Mesodermal cell (in vitro differentiated cells): Measurements from ENCODE around the gene LASP1NB.

ENCODE experiments used
- H3K27ac ChIP-seq: 2 replicates; pipeline ENCODE4 v1.7.0; 2013; ENCODE audit warnings: mild to moderate bottlenecking, low read depth, low read length, moderate library complexity; ENCODE audit not compliant: severe bottlenecking
- H3K36me3 ChIP-seq: 2 replicates; pipeline ENCODE4 v1.7.1; 2013; ENCODE audit warnings: mild to moderate bottlenecking, low read length, moderate library complexity; ENCODE audit not compliant: control insufficient read depth, insufficient read depth
- H3K4me1 ChIP-seq: one replicate; pipeline ENCODE4 v1.7.1; 2013; ENCODE audit warnings: mild to moderate bottlenecking, low read length; ENCODE audit not compliant: insufficient read depth, control insufficient read depth, poor library complexity, severe bottlenecking
- H3K4me3 ChIP-seq: 2 replicates; pipeline ENCODE4 v1.7.0; 2013; ENCODE audit warnings: low read length, control low read depth, mild to moderate bottlenecking; ENCODE audit not compliant: insufficient read depth, poor library complexity, severe bottlenecking; ENCODE audit errors: extremely low read depth
- H3K9me3 ChIP-seq: 2 replicates; pipeline ENCODE4 v1.7.1; 2013; ENCODE audit warnings: mild to moderate bottlenecking, low read length, moderate library complexity; ENCODE audit not compliant: control insufficient read depth
- WGBS, 2 experiments: methylation state at CpG; one replicate each; pipeline ENCODE4 v1.1.5; 2013; ENCODE audit warnings: missing lambda C conversion rate in 2 of 2; ENCODE audit not compliant: insufficient coverage in 2 of 2; 5-methylcytosine and 5-hydroxymethylcytosine counted together

Gene LASP1NB

DNA sequence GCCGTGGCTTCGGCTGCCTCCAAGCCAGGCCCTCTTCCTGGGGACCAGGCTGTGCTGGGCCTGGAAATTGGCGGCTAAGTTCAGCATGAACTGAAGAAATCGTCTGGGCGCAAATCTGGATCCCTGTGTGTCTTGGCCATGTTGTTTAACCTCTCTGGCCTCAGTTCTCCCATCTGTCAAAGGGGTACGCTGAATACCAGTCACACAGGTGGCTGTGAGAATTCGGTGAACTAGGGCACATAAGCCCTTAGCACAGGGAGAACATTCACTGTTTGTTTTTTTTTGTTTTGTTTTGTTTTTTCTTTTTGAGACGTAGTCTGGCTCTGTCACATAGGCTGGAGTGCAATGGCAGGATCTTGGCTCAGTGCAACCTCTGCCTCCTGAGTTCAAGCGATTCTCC, 36.6 kb upstream of the LASP1NB start:
- Histone ChIP-seq H3K4me3 (no peak overlapping the region), H3K27ac (no peak overlapping the region), H3K36me3 (peaks cover 77% of the 10 kb centered on the region), H3K9me3 (no peaks in the 10 kb centered on the region), H3K4me1 (peaks cover 43% of the 10 kb centered on the region)
- 96 to 99% methylated on average over 7 to 9 of the region's 9 CpGs for WGBS, 2 experiments

- Histone ChIP-seq H3K27ac (no peak overlapping the region), H3K4me3 (no peak overlapping the region), H3K9me3 (no peaks in the 10 kb centered on the region), H3K36me3 (peaks cover 82% of the 10 kb centered on the region), H3K4me1 (peaks cover 35% of the 10 kb centered on the region)
- WGBS, 2 experiments = 92 to 93% methylated on average over 9 to 10 of the region's 12 CpGs
Observed at GRCh38 chr17:38889745-38890409, 35.5 kb upstream of the LASP1NB start.

DNA sequence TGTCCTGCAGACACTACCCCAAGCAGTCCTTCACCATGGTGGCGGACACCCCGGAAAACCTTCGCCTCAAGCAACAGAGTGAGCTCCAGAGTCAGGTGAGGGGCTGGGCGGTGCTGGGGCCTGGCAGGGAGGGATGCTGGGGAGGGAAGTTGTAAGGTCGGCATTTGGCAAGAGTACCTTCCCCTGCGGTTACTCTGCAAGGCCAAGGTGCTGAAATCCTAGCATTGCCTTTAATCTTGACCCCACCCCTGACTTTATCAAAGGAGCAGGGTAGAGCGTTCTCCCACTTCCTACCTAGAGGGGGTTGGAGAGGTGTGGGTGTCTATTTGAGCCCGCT, 35.0 kb upstream of the LASP1NB start:
- Histone ChIP-seq H3K4me3 (no peak overlapping the region), H3K4me1 (peaks cover 31% of the 10 kb centered on the region), H3K36me3 (peaks cover 80% of the 10 kb centered on the region), H3K27ac (no peak overlapping the region), H3K9me3 (no peaks in the 10 kb centered on the region)
- WGBS, 2 experiments = 100% methylated on average over 1 to 3 of the region's 8 CpGs

- no peak overlapping the region for H3K27ac ChIP-seq
- peaks cover 82% of the 10 kb centered on the region for H3K36me3 ChIP-seq
- WGBS, 2 experiments = 91% methylated on average over 7 to 8 of the region's 8 CpGs
- H3K9me3 ChIP-seq = no peaks in the 10 kb centered on the region
- H3K4me1 ChIP-seq = peaks cover 31% of the 10 kb centered on the region
- H3K4me3 ChIP-seq = no peak overlapping the region
Observed at GRCh38 chr17:38891441-38891840, 34.0 kb upstream of the LASP1NB start.

- H3K27ac ChIP-seq = no peak overlapping the region
- WGBS, 2 experiments = 92 to 95% methylated on average over 3 of the region's 4 CpGs
- H3K9me3 ChIP-seq = no peaks in the 10 kb centered on the region
- H3K4me1 ChIP-seq = peaks cover 32% of the 10 kb centered on the region
- no peak overlapping the region for H3K4me3 ChIP-seq
- H3K36me3 ChIP-seq = peaks cover 83% of the 10 kb centered on the region
Observed at GRCh38 chr17:38892083-38892482, 33.3 kb upstream of the LASP1NB start.

GRCh38 chr17:38892620-38893019, 32.8 kb upstream of the LASP1NB start:
- Histone ChIP-seq H3K9me3 (no peaks in the 10 kb centered on the region), H3K36me3 (peaks cover 83% of the 10 kb centered on the region), H3K27ac (no peak overlapping the region), H3K4me1 (peaks cover 32% of the 10 kb centered on the region), H3K4me3 (no peak overlapping the region)
- WGBS, 2 experiments = 88 to 97% methylated on average over 1 to 13 of the region's 13 CpGs

GRCh38 chr17:38893113-38893512, 32.3 kb upstream of the LASP1NB start:
- Histone ChIP-seq H3K36me3 (peaks cover 85% of the 10 kb centered on the region), H3K4me3 (no peak overlapping the region), H3K27ac (peak overlapping the region; percentile 41), H3K9me3 (no peaks in the 10 kb centered on the region), H3K4me1 (peaks cover 32% of the 10 kb centered on the region)
- WGBS, 2 experiments = 90 to 98% methylated on average over 5 of the region's 5 CpGs

GRCh38 chr17:38893607-38894006, 31.8 kb upstream of the LASP1NB start:
- peak overlapping the region; percentile 41 for H3K27ac ChIP-seq
- H3K9me3 ChIP-seq = no peaks in the 10 kb centered on the region
- peaks cover 32% of the 10 kb centered on the region for H3K4me1 ChIP-seq
- 63 to 74% methylated on average over 4 to 6 of the region's 6 CpGs for WGBS, 2 experiments
- H3K36me3 ChIP-seq = peaks cover 85% of the 10 kb centered on the region
- H3K4me3 ChIP-seq = no peak overlapping the region

DNA sequence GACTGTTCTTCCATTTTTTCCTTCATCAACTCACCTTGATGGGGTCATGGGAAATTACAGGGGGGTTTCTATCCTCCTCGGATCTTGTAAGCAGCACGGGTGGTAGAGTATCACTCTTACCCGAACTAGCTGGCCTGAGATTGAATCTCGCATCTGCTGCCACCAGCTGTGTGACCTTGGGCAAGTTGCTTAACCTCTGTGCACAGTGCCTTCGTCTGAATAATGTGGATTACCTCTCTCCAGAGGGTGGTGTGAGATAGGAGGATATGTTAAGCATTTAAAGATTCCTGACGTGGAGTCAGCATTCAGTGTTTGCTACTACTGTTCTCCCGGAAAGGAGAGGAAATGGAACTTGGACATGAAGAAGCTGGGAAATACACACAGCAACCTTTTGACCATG, 31.1 kb upstream of the LASP1NB start:
- H3K36me3 ChIP-seq = peaks cover 89% of the 10 kb centered on the region
- H3K9me3 ChIP-seq = no peaks in the 10 kb centered on the region
- no peak overlapping the region for H3K27ac ChIP-seq
- H3K4me3 ChIP-seq = no peak overlapping the region
- 75 to 85% methylated on average over 6 to 7 of the region's 7 CpGs for WGBS, 2 experiments
- H3K4me1 ChIP-seq = peaks cover 38% of the 10 kb centered on the region

GRCh38 chr17:38896346-38896954, 29.0 kb upstream of the LASP1NB start:
- H3K9me3 ChIP-seq = no peaks in the 10 kb centered on the region
- H3K36me3 ChIP-seq = peaks cover 75% of the 10 kb centered on the region
- WGBS, 2 experiments = 78 to 85% methylated on average over 11 of the region's 13 CpGs
- H3K4me1 ChIP-seq = peaks cover 48% of the 10 kb centered on the region
- no peak overlapping the region for H3K4me3 ChIP-seq
- peak overlapping the region; percentile 73 for H3K27ac ChIP-seq

DNA sequence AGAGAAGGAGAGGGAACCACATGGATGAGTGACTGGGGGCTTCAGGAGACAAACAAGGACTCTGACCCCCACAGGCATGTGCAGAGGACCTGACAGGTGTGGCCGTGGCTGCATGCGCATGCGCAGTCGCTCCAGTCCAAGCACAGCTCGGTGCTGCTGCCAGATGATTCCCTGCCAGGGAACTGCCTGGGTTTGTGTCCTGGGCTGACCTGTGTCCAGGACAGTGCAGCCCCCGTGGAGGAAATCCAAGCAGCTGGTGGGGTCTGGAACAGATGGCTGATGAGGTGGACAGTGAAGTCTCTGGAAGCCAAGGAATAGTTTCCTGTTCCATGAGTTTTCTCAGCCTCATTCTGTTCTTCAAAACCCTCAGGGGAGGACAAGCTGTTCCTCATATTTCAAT, 28.2 kb upstream of the LASP1NB start:
- Histone ChIP-seq H3K4me3 (no peak overlapping the region), H3K4me1 (peaks cover 55% of the 10 kb centered on the region), H3K36me3 (peaks cover 74% of the 10 kb centered on the region), H3K27ac (no peak overlapping the region), H3K9me3 (no peaks in the 10 kb centered on the region)
- 90 to 91% methylated on average over 5 to 6 of the region's 6 CpGs for WGBS, 2 experiments
